NCI-H1105 (cell line): ENCODE results near the gene OR13G1.
"Not testable (repeated sequence)": the region's sequence is repeated elsewhere in the genome, so short reads cannot be mapped to it uniquely, and the experiment has no call there.

Experiments
- DNase-seq: peaks from one replicate; lab custom pipeline; 2025; lab: John Stamatoyannopoulos, UW

The OR13G1 gene

GRCh38 chr1:247679639-247680038 lies at the start of gene OR13G1:
Gene OR13G1 (minus strand): TSS chr1:247679739. CDS start chr1:247673041, 6,698 bp downstream.
- no peak for DNase-seq

DNA sequence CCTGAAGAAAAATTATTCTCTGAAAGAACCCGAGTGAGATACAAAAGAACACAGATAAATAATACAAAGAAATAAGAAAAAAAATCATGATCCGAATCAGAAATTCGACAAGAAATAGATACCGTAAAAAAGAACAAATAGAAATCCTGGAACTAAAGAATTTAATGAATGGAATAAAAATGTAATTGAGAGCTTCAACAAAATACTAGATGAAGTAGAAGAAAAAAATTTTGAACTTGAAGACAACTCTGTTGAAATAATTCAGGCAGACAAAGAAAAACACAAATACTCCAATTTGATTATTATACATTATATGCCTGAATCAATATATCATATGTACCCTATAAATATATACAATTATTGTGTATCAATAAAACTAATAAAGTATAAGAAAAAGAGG lies 41.7 kb upstream of the OR13G1 start:
- DNase-seq = no peak

- no peak for DNase-seq
Measured at GRCh38 chr1:247716546-247716945, 37.0 kb upstream of the OR13G1 start, which contains the start of gene OR6F1. Gene OR6F1 (minus strand): TSS chr1:247716646. CDS start chr1:247712755, 3,891 bp downstream.

DNA sequence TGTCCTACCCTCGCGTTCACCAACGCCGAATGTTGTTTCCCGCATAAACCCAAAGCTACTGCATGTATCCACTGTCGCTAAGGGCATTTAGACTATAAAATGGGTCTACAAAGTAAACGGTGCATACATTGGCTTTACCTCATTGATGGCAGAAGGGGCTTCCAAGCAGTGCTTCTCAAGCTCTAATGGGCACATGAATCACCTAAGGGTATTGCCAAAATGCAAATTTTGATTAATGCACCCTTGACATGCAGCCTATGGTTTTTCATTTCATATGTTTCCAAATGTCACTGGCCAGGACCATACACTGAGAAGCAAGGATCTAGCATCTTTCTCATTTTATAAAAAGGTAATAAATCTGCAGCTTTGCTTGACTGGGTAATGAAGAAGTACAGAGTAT lies 34.2 kb upstream of the OR13G1 start:
- DNase-seq = no peak

- DNase-seq = not testable (repeated sequence)
Measured at GRCh38 chr1:247710681-247711080, 31.1 kb upstream of the OR13G1 start.

- DNase-seq = no peak
Measured at GRCh38 chr1:247701338-247701737, 21.8 kb upstream of the OR13G1 start.

GRCh38 chr1:247681288-247681897 lies 1.9 kb upstream of the OR13G1 start:
- peak; percentile 22 for DNase-seq

DNA sequence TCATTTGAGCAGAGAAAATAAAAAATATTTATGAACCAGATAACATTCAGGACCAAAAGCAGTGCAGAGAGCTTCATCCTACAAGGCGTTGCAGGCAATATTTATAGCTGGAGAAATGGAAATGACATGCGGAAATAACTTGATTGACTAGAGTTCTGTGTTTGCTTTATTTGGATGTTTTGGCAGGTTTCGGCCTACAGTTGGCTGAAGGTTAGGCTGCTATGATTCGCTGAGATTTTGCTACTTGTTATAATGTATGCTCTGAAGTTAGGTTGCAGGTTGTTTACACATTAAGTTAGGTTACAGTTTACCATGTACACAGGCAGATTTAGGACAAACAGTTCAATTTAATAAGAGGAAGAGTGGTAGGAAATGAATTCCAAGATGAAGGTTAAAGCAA lies 632 bp upstream of the OR13G1 start:
- no peak for DNase-seq

GRCh38 chr1:247669225-247669624 lies 10.3 kb downstream of the OR13G1 start:
- DNase-seq = no peak

DNA sequence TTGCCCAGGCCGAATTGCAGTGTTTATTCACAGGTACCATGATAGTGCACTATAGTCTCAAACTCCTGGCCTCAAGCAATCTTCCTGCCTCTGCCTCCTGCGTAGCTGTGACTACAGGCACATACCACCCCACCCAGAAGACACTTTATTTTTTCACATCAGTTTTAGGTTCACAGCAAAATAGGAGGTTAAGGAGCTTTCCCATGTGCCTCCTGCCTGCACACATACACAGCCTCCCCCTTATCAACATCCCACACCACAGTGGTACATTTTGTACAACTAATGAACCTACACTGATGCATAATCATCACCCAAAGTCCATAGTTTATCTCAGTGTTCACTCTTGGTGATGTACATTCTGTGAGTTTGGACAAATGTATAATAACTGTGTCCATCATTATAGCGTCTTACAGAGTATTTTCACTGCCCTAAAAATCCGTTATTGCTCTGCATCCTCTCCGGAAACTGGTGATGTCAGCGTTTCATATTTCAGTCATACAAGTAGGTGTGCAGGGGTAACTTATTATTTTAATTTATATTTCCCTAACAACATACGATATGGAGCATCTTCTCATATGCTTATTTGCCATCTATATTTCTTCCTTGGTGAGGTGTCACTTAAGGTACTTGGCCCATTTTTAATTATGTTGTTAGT lies 23.2 kb downstream of the OR13G1 start:
- no peak for DNase-seq

DNA sequence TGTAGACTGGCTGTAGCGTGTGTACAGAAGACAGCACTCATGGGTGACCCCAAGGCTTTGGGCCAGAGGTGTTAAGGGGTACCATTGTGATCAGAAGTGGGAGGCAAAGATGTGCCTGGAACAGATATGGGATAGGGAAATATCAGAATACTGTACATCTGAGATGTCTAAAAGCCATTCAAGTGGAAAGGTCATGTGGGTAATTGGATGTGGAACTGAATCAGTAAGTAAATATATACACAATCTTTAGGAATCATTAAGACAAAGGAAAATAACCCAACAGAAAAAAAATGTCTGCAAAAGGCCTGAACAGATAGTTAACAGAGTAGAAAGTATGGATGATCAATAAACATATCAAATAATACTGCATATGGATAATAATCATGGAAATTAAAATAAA lies 26.5 kb downstream of the OR13G1 start:
- no peak for DNase-seq

DNA sequence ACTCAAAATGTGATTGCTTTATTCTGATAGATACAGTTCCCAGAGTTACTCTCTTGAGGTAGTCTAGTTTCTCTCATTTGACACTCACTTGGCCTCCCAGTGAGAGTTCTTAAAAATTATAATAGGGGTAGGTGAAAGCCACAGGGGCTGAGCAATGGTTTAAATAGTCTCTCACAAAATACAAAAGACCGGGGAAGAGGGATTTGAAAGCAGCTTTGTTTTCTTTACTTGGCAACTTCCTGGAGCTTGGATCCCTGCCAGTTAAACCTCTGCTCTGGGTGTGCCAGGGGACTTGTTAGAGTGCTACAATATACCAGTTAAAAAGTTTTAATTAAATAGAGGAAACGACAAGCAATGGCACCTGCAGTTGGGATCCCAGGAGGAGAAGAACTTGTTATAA lies 31.7 kb downstream of the OR13G1 start:
- no peak for DNase-seq

- no peak for DNase-seq
Measured at GRCh38 chr1:247646867-247647266, 32.7 kb downstream of the OR13G1 start.

- no peak for DNase-seq
Measured at GRCh38 chr1:247642742-247643141, 36.8 kb downstream of the OR13G1 start.

DNA sequence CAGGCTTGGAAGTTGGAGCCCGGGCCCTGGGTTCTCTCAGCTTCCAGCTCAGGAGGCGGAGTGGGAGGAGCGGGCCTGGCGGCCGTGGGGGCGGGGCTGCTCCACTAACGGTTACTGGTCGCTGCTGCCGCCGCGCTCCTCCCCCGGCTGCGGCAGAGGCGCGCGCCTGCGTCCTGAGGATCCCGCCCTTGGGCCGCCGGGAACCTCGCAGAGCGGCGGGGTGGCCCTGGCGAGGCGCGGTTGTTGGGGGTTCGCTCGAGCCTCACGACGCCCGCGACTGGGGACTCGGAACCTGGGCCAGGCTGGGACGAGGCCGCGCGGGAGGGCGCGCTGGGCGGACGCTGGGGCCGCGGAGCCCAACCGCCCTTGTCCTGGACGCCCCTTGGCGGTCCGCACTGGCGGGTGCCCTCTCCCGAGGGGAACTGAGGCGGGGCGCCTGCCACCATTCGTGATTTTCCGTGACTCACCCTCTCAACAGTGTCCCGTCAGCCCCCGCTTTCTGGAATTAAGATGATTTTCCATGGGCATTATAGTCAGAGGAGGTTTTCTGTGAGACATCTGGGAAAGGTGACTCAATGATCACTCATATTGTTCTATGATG lies 40.1 kb downstream of the OR13G1 start:
- DNase-seq = no peak

- no peak for DNase-seq
Measured at GRCh38 chr1:247638781-247639180, 40.8 kb downstream of the OR13G1 start.

- DNase-seq = no peak
Measured at GRCh38 chr1:247638011-247638410, 41.5 kb downstream of the OR13G1 start.

- no peak for DNase-seq
Measured at GRCh38 chr1:247627951-247628350, 51.6 kb downstream of the OR13G1 start.
